MM.1S (cell line): ENCODE measurements around the gene BOD1.

Experiments used
- DNase-seq: peaks from one replicate; pipeline ENCODE4 v3.0.0-alpha.2; 2015
- H2AFZ ChIP-seq: fragments of 300-600 bp; sonication (generic); 2 replicates; pipeline ENCODE4 v1.6.0; 2016; ENCODE audit warnings: antibody characterized with exemption, low read length
- H3F3A ChIP-seq: fragments of 300-600 bp; sonication (generic); 2 replicates; pipeline ENCODE4 v1.6.1; 2016; ENCODE audit warnings: mild to moderate bottlenecking, antibody characterized with exemption, low read length, moderate library complexity, mixed read lengths; ENCODE audit not compliant: insufficient read depth
- H3K27ac ChIP-seq: fragments of 300-600 bp; sonication (generic); 2 replicates; pipeline ENCODE4 v1.5.1; 2016; ENCODE audit warnings: mild to moderate bottlenecking, low read length
- H3K27me3 ChIP-seq: fragments of 300-600 bp; sonication (generic); replicated peaks from 2 replicates; pipeline ENCODE4 v1.6.0; 2016; ENCODE audit warnings: low read length; ENCODE audit not compliant: insufficient read depth
- H3K36me3 ChIP-seq: fragments of 300-600 bp; sonication (generic); replicated peaks from 2 replicates; pipeline ENCODE4 v1.6.1; 2016; ENCODE audit warnings: mild to moderate bottlenecking, low read length, mixed read lengths; ENCODE audit not compliant: insufficient read depth
- H3K4me1 ChIP-seq: fragments of 300-600 bp; sonication (generic); 2 replicates; pipeline ENCODE4 v1.6.1; 2016; ENCODE audit warnings: low read length, mixed read lengths
- H3K4me2 ChIP-seq: fragments of 300-600 bp; sonication (generic); 2 replicates; pipeline ENCODE4 v1.6.0; 2016; ENCODE audit warnings: low read depth, low read length
- H3K4me3 ChIP-seq: fragments of 300-600 bp; sonication (generic); 2 replicates; pipeline ENCODE4 v1.5.1; 2016; ENCODE audit warnings: low read length, mixed read lengths
- H3K79me2 ChIP-seq: fragments of 300-600 bp; sonication (generic); 2 replicates; pipeline ENCODE4 v1.6.1; 2016; ENCODE audit warnings: mixed run types, low read length, mixed read lengths
- H3K9ac ChIP-seq: fragments of 300-600 bp; sonication (generic); 2 replicates; pipeline ENCODE4 v1.6.1; 2016; ENCODE audit warnings: low read length, mixed read lengths
- H3K9me2 ChIP-seq: fragments of 300-600 bp; sonication (generic); replicated peaks from 2 replicates; pipeline ENCODE4 v1.6.1; 2016; ENCODE audit warnings: mild to moderate bottlenecking, low read length, mixed read lengths; ENCODE audit not compliant: insufficient read depth
- H3K9me3 ChIP-seq: fragments of 300-600 bp; sonication (generic); replicated peaks from 2 replicates; pipeline ENCODE4 v1.6.1; 2016; ENCODE audit warnings: mild to moderate bottlenecking, low read length, mixed read lengths; ENCODE audit not compliant: insufficient read depth
- H4K20me1 ChIP-seq: fragments of 300-600 bp; sonication (generic); 2 replicates; pipeline ENCODE4 v1.6.1; 2016; ENCODE audit warnings: mild to moderate bottlenecking, low read length, moderate library complexity, mixed read lengths; ENCODE audit not compliant: insufficient read depth
- EZH2 ChIP-seq: fragments of 300-600 bp; sonication (generic); optimal IDR thresholded peaks from 2 replicates; pipeline ENCODE3; 2017; ENCODE audit warnings: low read depth, mild to moderate bottlenecking, antibody characterized with exemption, low read length, mixed read lengths
- EZH2phosphoT487 ChIP-seq: fragments of 300-600 bp; sonication (generic); IDR thresholded peaks from 2 replicates; pipeline ENCODE4 v1.6.1; 2018; ENCODE audit warnings: antibody characterized with exemption, low read length
- TF ChIP-seq, protein P1 (sequence below): fragments of 300-600 bp; sonication (generic); IDR thresholded peaks from 2 replicates; pipeline ENCODE4 v1.5.1; 2016; ENCODE audit warnings: antibody characterized with exemption, low read length, mixed read lengths

The BOD1 gene

DNA sequence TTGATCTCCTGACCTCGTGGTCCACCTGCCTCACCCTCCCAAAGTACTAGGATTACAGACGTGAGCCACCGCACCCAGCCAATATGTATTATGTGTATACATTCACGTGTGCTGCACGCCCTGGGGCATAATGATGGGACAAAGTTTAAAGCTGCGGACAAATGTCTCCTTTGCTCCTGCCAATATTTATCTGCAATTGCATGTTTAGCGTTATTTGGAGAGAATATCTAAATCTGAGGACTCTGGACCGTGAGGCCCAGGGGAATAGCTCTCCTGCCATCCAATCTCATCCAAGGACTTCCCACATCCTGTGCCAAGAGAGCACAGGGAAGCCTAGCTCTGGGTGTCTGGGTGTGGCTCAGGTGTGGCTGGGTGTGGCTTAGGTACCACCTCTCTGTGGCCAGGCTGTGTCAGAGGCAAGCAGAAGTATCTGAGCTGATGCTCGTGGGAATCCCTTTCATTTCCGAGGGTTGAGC lies 6.9 kb upstream of the BOD1 start:
- H3K9ac ChIP-seq, result no peak overlapping the region
- no peak overlapping the region for H2AFZ ChIP-seq
- no peaks in the 10 kb centered on the region for H3F3A ChIP-seq
- DNase-seq, result no peak
- no peak overlapping the region for H3K4me3 ChIP-seq
- TF ChIP-seq, protein P1, sequence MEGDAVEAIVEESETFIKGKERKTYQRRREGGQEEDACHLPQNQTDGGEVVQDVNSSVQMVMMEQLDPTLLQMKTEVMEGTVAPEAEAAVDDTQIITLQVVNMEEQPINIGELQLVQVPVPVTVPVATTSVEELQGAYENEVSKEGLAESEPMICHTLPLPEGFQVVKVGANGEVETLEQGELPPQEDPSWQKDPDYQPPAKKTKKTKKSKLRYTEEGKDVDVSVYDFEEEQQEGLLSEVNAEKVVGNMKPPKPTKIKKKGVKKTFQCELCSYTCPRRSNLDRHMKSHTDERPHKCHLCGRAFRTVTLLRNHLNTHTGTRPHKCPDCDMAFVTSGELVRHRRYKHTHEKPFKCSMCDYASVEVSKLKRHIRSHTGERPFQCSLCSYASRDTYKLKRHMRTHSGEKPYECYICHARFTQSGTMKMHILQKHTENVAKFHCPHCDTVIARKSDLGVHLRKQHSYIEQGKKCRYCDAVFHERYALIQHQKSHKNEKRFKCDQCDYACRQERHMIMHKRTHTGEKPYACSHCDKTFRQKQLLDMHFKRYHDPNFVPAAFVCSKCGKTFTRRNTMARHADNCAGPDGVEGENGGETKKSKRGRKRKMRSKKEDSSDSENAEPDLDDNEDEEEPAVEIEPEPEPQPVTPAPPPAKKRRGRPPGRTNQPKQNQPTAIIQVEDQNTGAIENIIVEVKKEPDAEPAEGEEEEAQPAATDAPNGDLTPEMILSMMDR, result no peak
- TF ChIP-seq EZH2phosphoT487 (no peak), EZH2 (no peak)
- H4K20me1 ChIP-seq, result no peaks in the 10 kb centered on the region
- H3K27me3 ChIP-seq, result no peaks in the 10 kb centered on the region
- H3K9me2 ChIP-seq, result no peaks in the 10 kb centered on the region
- no peaks in the 10 kb centered on the region for H3K36me3 ChIP-seq
- H3K27ac ChIP-seq, result no peak overlapping the region
- no peak overlapping the region for H3K4me2 ChIP-seq
- H3K9me3 ChIP-seq, result no peaks in the 10 kb centered on the region
- no peaks in the 10 kb centered on the region for H3K79me2 ChIP-seq
- peaks cover 4% of the 10 kb centered on the region; the same call in 1 of the 2 replicates for H3K4me1 ChIP-seq

DNA sequence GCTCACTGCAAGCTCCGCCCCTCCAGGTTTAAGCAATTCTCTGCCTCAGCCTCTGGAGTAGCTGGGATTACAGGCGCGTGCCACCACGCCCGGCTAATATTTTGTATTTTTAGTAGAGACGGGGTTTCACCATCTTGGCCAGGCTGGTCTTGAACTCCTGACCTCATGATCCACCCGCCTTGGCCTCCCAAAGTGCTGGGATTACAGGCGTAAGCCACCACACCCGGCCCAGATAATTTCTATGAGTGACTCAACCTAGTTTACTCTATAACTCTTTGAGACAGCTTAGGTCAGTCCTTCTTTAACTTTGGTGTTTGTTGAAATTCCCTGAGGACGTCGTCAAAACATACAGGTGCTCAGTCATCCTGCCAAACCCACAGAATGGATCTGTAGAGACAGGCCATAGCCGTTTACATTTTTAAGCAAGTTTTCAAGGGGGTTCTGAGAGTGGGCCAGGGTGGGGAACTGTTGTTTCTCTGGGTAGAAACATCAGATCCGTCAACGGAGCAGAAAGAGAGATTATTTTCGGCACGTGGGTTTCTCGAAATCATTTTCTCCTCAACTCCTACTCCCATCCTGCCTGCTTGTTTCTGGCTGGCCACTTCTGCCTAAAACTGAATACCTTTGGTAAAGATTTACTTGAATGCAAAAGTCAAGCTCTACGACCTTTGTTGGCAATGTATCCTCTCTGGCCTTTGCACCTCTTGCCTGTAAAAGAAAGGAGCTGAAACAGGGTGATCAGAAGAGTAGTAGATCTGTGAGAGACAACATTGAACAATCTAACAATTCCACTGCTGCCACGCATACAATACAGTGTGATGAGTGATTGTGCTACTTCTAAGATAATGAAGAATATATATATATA lies 6.0 kb upstream of the BOD1 start:
- no peak overlapping the region for H2AFZ ChIP-seq
- H3K27me3 ChIP-seq, result no peaks in the 10 kb centered on the region
- TF ChIP-seq, protein P1, result no peak
- no peak for TF ChIP-seq EZH2phosphoT487
- TF ChIP-seq EZH2, result no peak
- no peak overlapping the region for H3K27ac ChIP-seq
- no peaks in the 10 kb centered on the region for H3K9me2 ChIP-seq
- no peak overlapping the region for H3K4me3 ChIP-seq
- no peaks in the 10 kb centered on the region for H3K79me2 ChIP-seq
- H3K36me3 ChIP-seq, result no peaks in the 10 kb centered on the region
- no peaks in the 10 kb centered on the region for H3F3A ChIP-seq
- peaks cover 4% of the 10 kb centered on the region; the same call in 1 of the 2 replicates for H3K4me1 ChIP-seq
- DNase-seq, result no peak
- no peaks in the 10 kb centered on the region for H3K9me3 ChIP-seq
- H3K9ac ChIP-seq, result no peak overlapping the region
- no peak overlapping the region for H3K4me2 ChIP-seq
- H4K20me1 ChIP-seq, result no peaks in the 10 kb centered on the region

DNA sequence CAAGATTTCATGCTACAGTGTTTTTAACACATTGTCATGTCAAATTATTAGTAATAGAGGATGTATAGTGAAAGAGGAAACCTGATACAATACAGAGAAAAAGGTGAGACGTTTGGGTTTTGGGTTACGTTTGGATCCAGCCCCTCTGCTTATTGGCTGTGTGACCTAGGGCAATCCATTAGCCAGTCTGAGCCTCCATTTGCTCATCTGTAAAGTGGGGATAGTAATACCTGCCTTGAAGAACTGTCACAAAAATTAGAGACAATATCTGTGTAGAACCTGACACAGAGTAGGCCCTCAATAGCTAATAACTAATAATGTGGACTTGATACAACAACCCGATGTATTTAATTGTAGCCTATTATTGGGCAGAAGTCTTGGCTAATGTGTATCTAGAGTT lies 4.3 kb upstream of the BOD1 start:
- no peaks in the 10 kb centered on the region for H3K36me3 ChIP-seq
- H3K4me3 ChIP-seq, result no peak overlapping the region
- peaks cover 5% of the 10 kb centered on the region for H3K79me2 ChIP-seq
- no peak overlapping the region for H3K4me2 ChIP-seq
- no peak overlapping the region for H3K27ac ChIP-seq
- no peak for DNase-seq
- no peak overlapping the region for H3K9ac ChIP-seq
- peaks cover 5% of the 10 kb centered on the region; the same call in 1 of the 2 replicates for H3K4me1 ChIP-seq
- peaks cover 4% of the 10 kb centered on the region; the same call in 1 of the 2 replicates for H3F3A ChIP-seq
- H2AFZ ChIP-seq, result no peak overlapping the region
- H3K27me3 ChIP-seq, result no peaks in the 10 kb centered on the region
- H4K20me1 ChIP-seq, result no peaks in the 10 kb centered on the region
- TF ChIP-seq EZH2phosphoT487 (no peak), EZH2 (no peak)
- TF ChIP-seq, protein P1, result no peak
- no peaks in the 10 kb centered on the region for H3K9me3 ChIP-seq
- no peaks in the 10 kb centered on the region for H3K9me2 ChIP-seq
